ENCODE data around the gene KAT2B. TPM values are rescaled to one million over a fixed set of nuclear protein-coding genes. Genes with fewer than 3 reads are reported as not detected.

Gene KAT2B
- total and polyA plus RNA-seq, 8 donors = 3.8 to 208 (median 20.3) TPM

DNA sequence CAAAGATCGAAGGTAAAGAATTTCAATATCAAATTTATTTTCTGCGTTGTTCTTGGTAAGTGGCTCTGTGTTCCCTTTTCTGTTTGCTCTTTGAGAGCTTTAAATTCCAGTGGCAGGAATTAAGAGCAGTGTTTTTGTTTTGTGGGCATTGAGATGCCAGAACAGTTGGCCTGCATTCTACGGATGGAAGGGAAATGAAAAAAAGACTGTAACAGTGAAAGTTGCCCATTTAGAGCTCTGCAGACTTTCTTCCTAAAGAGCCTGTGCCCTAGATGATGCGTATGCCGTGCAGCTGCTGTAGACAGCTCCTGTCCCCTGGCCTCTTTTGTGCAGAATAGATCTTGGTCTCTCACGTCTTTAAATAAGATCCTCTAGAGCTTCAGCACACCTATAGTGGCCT lies 58.8 kb downstream of the KAT2B start:
- intact Hi-C loops (cut with DNase I; ENCODE audit: low total_unique reads) = no loop called here
- WGBS, 5 donors = 67 to 89% (median 72%) methylated on average over 6 of the region's 6 CpGs
- no peak for TF ChIP-seq POLR2AphosphoS5 (IDR thresholded peaks at IDR 0.05)
- TF ChIP-seq, protein P1, sequence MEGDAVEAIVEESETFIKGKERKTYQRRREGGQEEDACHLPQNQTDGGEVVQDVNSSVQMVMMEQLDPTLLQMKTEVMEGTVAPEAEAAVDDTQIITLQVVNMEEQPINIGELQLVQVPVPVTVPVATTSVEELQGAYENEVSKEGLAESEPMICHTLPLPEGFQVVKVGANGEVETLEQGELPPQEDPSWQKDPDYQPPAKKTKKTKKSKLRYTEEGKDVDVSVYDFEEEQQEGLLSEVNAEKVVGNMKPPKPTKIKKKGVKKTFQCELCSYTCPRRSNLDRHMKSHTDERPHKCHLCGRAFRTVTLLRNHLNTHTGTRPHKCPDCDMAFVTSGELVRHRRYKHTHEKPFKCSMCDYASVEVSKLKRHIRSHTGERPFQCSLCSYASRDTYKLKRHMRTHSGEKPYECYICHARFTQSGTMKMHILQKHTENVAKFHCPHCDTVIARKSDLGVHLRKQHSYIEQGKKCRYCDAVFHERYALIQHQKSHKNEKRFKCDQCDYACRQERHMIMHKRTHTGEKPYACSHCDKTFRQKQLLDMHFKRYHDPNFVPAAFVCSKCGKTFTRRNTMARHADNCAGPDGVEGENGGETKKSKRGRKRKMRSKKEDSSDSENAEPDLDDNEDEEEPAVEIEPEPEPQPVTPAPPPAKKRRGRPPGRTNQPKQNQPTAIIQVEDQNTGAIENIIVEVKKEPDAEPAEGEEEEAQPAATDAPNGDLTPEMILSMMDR (IDR thresholded peaks at IDR 0.05) = no peak
- TF ChIP-seq EP300 (IDR thresholded peaks at IDR 0.05) = no peak
- TF ChIP-seq POLR2A (IDR thresholded peaks at IDR 0.05) = no peak
- Histone ChIP-seq H3K27ac (no peak overlapping the region), H3K4me1 (peaks cover 4 to 29% (median 13%) of the 10 kb centered on the region in 4 donors), H3K4me3 (no peak overlapping the region), H3K27me3 (no peaks in the 10 kb centered on the region), H3K36me3 (peaks cover 0 to 44% (median 24%) of the 10 kb centered on the region in 4 donors), H3K9me3 (no peaks in the 10 kb centered on the region)
- no peak for DNase-seq

DNA sequence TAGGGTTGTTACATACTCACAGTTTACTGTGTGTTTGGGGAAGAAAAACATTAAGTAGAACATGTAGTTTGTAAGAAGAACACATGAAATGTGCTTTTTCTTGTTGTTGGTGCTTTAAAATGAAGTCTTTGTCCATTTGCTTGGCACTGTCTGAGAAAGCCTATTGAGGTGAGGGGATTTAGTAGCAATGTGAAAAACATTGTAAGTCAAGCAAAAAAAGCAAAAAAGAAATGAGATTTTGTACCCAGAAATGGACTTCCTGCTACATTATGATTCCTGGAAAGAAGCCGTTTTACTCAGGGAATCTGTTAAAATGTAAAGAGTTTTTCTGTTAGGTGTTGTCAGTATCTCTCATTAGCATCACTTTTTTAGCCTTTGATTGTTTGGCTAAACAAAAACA lies 59.9 kb downstream of the KAT2B start:
- Histone ChIP-seq H3K36me3 (peaks cover 0 to 43% (median 23%) of the 10 kb centered on the region in 4 donors), H3K4me1 (peaks cover 4 to 29% (median 13%) of the 10 kb centered on the region in 4 donors), H3K27ac (no peak overlapping the region), H3K4me3 (no peak overlapping the region), H3K9me3 (no peaks in the 10 kb centered on the region), H3K27me3 (no peaks in the 10 kb centered on the region)
- DNase-seq = no peak
- intact Hi-C loops (cut with DNase I; ENCODE audit: low total_unique reads) = no loop called here
- TF ChIP-seq POLR2A (IDR thresholded peaks at IDR 0.05) (no peak), EP300 (IDR thresholded peaks at IDR 0.05) (no peak), POLR2AphosphoS5 (IDR thresholded peaks at IDR 0.05) (no peak)
- TF ChIP-seq, protein P1 (IDR thresholded peaks at IDR 0.05) = no peak
- WGBS, 5 donors = 76 to 94% (median 86%) methylated on average over 1 of the region's 1 CpG

DNA sequence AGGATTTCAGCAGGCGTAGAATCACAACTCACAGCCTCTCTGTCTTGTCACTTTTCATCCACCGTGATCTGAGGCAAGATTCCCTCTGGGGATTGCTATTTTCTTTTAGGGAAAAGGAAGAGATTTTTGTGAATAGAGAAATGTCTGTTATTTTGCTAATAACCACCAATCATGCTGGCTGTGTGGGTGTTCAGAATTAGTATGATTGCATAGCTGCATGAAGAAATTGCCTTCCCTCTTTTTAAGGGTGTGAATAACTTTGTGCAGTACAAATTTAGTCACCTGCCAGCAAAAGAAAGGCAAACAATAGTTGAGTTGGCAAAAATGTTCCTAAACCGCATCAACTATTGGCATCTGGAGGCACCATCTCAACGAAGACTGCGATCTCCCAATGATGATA lies 60.8 kb downstream of the KAT2B start:
- Histone ChIP-seq H3K4me3 (no peak overlapping the region), H3K27me3 (no peaks in the 10 kb centered on the region), H3K9me3 (no peaks in the 10 kb centered on the region), H3K4me1 (peaks cover 4 to 26% (median 11%) of the 10 kb centered on the region in 4 donors), H3K27ac (no peak overlapping the region), H3K36me3 (peaks cover 0 to 34% (median 14%) of the 10 kb centered on the region in 4 donors)
- no peak for DNase-seq
- TF ChIP-seq, protein P1 (IDR thresholded peaks at IDR 0.05) = no peak
- TF ChIP-seq POLR2AphosphoS5 (IDR thresholded peaks at IDR 0.05) (no peak), POLR2A (IDR thresholded peaks at IDR 0.05) (no peak), EP300 (IDR thresholded peaks at IDR 0.05) (no peak)
- intact Hi-C loops (cut with DNase I; ENCODE audit: low total_unique reads) = no loop called here
- 89 to 98% (median 95%) methylated on average over 5 of the region's 5 CpGs for WGBS, 5 donors

DNA sequence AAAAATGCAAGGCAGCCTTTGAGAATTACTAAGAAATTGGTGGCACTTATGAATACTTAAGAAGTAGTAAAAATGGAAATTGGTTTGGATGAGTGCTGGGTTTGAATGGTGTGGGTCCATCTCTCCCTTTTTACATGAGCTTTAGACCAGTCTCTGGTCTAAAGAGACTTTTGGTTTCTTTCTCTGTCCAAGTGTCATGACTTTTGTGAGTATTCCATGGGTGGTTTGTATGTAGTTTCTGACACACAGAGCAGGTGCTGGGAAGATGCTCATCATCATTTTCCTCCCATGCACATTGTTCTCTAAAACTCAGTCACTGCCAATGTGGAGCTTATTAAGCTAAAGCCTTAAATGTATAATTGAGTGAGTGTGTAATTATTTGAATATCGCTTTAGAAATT lies 63.5 kb downstream of the KAT2B start:
- intact Hi-C loops (cut with DNase I; ENCODE audit: low total_unique reads) = no loop called here
- Histone ChIP-seq H3K27ac (peak overlapping the region in 1 of 5 donors; percentile 7), H3K27me3 (no peaks in the 10 kb centered on the region), H3K36me3 (peaks cover 0 to 18% (median 9%) of the 10 kb centered on the region in 4 donors), H3K4me1 (peaks cover 0 to 17% (median 10%) of the 10 kb centered on the region in 4 donors), H3K4me3 (no peak overlapping the region), H3K9me3 (no peaks in the 10 kb centered on the region)
- TF ChIP-seq EP300 (IDR thresholded peaks at IDR 0.05) = no peak
- TF ChIP-seq, protein P1 (IDR thresholded peaks at IDR 0.05) = no peak
- TF ChIP-seq POLR2A (IDR thresholded peaks at IDR 0.05) = no peak
- TF ChIP-seq POLR2AphosphoS5 (IDR thresholded peaks at IDR 0.05) = no peak
- WGBS, 5 donors = 89 to 99% (median 96%) methylated on average over 1 of the region's 1 CpG
- DNase-seq = no peak
